GM19238 (cell line): ENCODE results near the gene CNIH4.
"Not testable (repeated sequence)": the region's sequence is repeated elsewhere in the genome, so short reads cannot be mapped to it uniquely, and the experiment has no call there.

Experiments
- DNase-seq: peaks from one replicate; pipeline ENCODE4 v3.0.0; 2011; ENCODE audit warnings: low spot score; ENCODE audit not compliant: insufficient read length

The CNIH4 gene

GRCh38 chr1:224399887-224400286 lies 43.2 kb downstream of the CNIH4 start:
- DNase-seq, result no peak

- DNase-seq, result no peak
Measured at GRCh38 chr1:224402472-224403036, 45.9 kb downstream of the CNIH4 start.

- no peak for DNase-seq
Measured at GRCh38 chr1:224404916-224405603, 48.4 kb downstream of the CNIH4 start.

- no peak for DNase-seq
Measured at GRCh38 chr1:224405604-224405970, 48.9 kb downstream of the CNIH4 start.

- DNase-seq, result no peak
Measured at GRCh38 chr1:224406216-224406615, 49.5 kb downstream of the CNIH4 start.

- DNase-seq, result no peak
Measured at GRCh38 chr1:224407571-224408293, 51.1 kb downstream of the CNIH4 start.

- no peak for DNase-seq
Measured at GRCh38 chr1:224408294-224408590, 51.6 kb downstream of the CNIH4 start.

GRCh38 chr1:224411766-224412165 lies 55.1 kb downstream of the CNIH4 start:
- DNase-seq, result no peak

- no peak for DNase-seq
Measured at GRCh38 chr1:224420106-224420505, 63.4 kb downstream of the CNIH4 start.

- DNase-seq, result no peak
Measured at GRCh38 chr1:224425279-224425884, 68.7 kb downstream of the CNIH4 start.

GRCh38 chr1:224426869-224427268 lies 70.2 kb downstream of the CNIH4 start:
- DNase-seq, result not testable (repeated sequence)

GRCh38 chr1:224427346-224427745 lies 70.7 kb downstream of the CNIH4 start:
- no peak for DNase-seq

GRCh38 chr1:224428713-224429112 lies 72.0 kb downstream of the CNIH4 start:
- DNase-seq, result not testable (repeated sequence)
